Measurements from ENCODE around the gene PXYLP1.

Gene PXYLP1

DNA sequence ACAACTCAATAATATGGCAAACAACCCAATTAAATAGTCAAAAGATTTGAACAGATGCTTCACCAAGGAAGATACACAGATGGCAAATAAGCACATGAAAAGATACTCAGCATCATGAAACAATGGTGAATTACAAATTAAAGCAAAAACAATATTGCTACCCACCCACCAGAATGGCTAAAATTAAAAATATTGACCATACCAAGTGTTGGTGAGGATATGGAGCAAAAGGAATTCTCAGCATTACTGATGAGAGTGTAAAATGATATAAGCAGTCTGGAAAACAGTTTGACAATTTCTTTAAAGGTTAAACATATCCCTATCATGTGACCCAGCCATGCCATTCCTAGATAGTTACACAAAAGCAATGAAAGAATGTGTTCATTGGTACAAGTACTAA is 5.7 kb upstream of the PXYLP1 start:
- no peak for TF ChIP-seq CTCF (conservative IDR thresholded peaks at IDR 0.05; ENCODE audit: low read depth)
- ChIA-PET POLR2A (ENCODE audit: low non-redundant PET) (no interaction called here), CTCF (interaction anchor here (0.6 to 1.0 kb wide), 2 partner anchors 139 to 1076 kb away, joined by 3 read pairs; no protein-coding TSS in a partner anchor)
- no peak for DNase-seq (ENCODE audit: low spot score)
- H3K27ac ChIP-seq, result no peak overlapping the region

DNA sequence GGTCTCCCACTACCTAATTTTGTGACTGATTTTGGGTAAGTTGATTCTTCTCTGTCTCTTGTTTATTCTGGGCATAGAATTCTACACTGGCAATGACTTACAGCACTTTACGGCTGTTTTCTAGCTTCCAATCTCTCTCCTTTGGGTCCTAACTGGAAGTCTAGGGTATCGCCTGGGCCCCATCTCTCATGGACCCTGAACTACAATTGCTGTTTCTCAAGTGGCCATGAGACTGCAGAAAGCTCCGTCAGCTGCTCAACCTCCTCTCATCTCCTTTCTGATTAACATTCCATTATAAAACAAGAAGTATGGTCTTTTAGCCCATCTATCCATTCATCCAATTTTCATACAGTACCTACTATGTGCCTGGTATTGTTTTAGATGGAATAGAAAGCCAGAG is 4.4 kb upstream of the PXYLP1 start:
- POLR2A ChIA-PET (ENCODE audit: low non-redundant PET), result no interaction called here

GRCh38 chr3:141227752-141228151 is 3.9 kb upstream of the PXYLP1 start:
- no peak for DNase-seq (ENCODE audit: low spot score)
- no peak for TF ChIP-seq CTCF (conservative IDR thresholded peaks at IDR 0.05; ENCODE audit: low read depth)
- ChIA-PET CTCF (interaction anchor here (0.5 kb wide), 1 partner anchor 342 kb away, joined by 3 read pairs; no protein-coding TSS in a partner anchor), POLR2A (ENCODE audit: low non-redundant PET) (no interaction called here)
- H3K27ac ChIP-seq, result no peak overlapping the region

More for the DNA sequence above, 4.4 kb upstream of the PXYLP1 start:
- no peak overlapping the region for H3K27ac ChIP-seq
- no peak for DNase-seq (ENCODE audit: low spot score)
- CTCF ChIA-PET, result no interaction called here
- no peak for TF ChIP-seq CTCF (conservative IDR thresholded peaks at IDR 0.05; ENCODE audit: low read depth)

DNA sequence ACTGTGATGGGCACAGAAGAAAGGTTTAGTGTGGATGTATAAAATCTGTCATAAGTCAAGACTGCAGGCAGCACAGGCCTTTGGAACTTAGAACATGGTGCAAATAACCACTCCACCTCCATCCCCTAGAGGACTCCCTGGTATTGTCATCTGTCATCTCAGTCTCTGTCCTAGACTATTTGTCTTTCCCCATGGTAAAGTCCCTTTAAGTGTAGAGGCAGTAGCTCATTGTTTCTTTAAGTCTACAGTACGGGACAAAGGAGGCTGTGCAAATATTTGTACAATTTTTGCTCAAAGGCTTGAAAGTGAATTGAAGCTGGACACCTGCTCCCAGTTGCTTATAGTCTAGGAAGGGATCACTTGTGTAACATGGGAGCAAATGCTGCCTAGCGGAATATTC is 3.2 kb upstream of the PXYLP1 start:
- DNase-seq (ENCODE audit: low spot score), result no peak
- H3K27ac ChIP-seq, result no peak overlapping the region
- no peak for TF ChIP-seq CTCF (conservative IDR thresholded peaks at IDR 0.05; ENCODE audit: low read depth)
- ChIA-PET POLR2A (ENCODE audit: low non-redundant PET) (no interaction called here), CTCF (interaction anchor here (0.5 kb wide), 1 partner anchor 341 kb away, joined by 3 read pairs; no protein-coding TSS in a partner anchor)

GRCh38 chr3:141229132-141229531 is 2.5 kb upstream of the PXYLP1 start:
- POLR2A ChIA-PET (ENCODE audit: low non-redundant PET), result no interaction called here

DNA sequence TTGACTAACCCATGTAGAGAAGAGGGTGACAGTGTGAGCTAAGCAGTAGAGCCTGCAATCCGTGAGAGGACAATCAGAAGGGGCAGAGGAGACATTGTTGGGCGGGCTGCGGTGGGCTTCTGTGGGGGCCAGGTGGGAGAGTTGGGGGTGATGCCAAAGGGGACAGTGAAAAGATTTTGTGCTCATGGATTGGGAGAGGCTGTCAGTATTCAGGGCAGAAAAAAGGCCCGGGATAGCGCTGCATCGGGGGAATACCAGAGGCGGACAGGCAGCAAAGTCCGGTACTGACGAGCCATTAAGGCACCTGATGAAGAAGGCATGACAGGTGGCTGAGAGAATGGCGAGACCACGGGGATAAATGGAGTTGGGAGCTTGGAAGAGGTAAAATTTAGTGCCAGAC is 1.3 kb upstream of the PXYLP1 start:
- ChIA-PET CTCF (no interaction called here), POLR2A (ENCODE audit: low non-redundant PET) (no interaction called here)
- no peak for TF ChIP-seq CTCF (conservative IDR thresholded peaks at IDR 0.05; ENCODE audit: low read depth)
- DNase-seq (ENCODE audit: low spot score), result no peak
- no peak overlapping the region for H3K27ac ChIP-seq

More at GRCh38 chr3:141229132-141229531, 2.5 kb upstream of the PXYLP1 start:
- no peak overlapping the region for H3K27ac ChIP-seq
- no peak for TF ChIP-seq CTCF (conservative IDR thresholded peaks at IDR 0.05; ENCODE audit: low read depth)
- DNase-seq (ENCODE audit: low spot score), result no peak
- CTCF ChIA-PET, result no interaction called here
